GM12891 (cell line): ENCODE measurements around the gene FALEC.

Source experiments
- PAX5 ChIP-seq: IDR thresholded peaks from 2 replicates; pipeline ENCODE4 v1.6.1; 2011; ENCODE audit warnings: low read length, moderate library complexity, mild to moderate bottlenecking; ENCODE audit not compliant: insufficient read depth, severe bottlenecking
- POLR2A ChIP-seq: IDR thresholded peaks from 2 replicates; pipeline ENCODE4 v1.6.1; 2011; ENCODE audit warnings: low read depth, low read length, control low read depth
- POLR2AphosphoS5 ChIP-seq: IDR thresholded peaks from 2 replicates; pipeline ENCODE4 v1.6.1; 2011; ENCODE audit warnings: low read depth, low read length, control low read depth
- POU2F2 ChIP-seq: IDR thresholded peaks from 2 replicates; pipeline ENCODE4 v1.6.1; 2011; ENCODE audit warnings: low read depth, mild to moderate bottlenecking, control low read depth, low read length, moderate library complexity
- SPI1 ChIP-seq: IDR thresholded peaks from 2 replicates; pipeline ENCODE4 v1.6.1; 2011; ENCODE audit warnings: low read depth, low read length, control low read depth
- TAF1 ChIP-seq: IDR thresholded peaks from 2 replicates; pipeline ENCODE4 v1.6.1; 2011; ENCODE audit warnings: low read depth, low read length, control low read depth

DNA sequence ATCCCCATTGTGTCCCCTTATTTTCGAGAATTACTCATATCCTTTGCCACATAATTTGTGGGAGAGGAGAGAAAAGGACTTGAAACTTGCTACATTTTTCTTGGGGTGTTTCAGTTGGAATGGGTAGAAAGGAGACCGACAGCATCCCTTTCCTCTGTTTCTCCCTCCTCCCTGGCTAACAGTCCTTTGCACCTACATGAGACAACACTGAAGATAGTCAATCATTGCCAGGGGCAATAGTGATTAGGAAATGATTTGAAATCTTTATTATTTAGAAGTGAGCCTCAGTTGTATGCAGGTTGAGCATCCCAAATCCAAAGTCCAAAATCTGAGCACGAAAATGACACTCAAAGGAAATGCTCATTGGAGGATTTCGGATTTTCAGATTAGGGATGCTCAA, 36.2 kb upstream of the FALEC start:
- TF ChIP-seq POLR2A (no peak), POLR2AphosphoS5 (no peak), TAF1 (no peak), SPI1 (no peak), PAX5 (no peak), POU2F2 (no peak)
